GM23338 (cell line): ENCODE data around the gene BATF3. TPM values are rescaled to one million over a fixed set of nuclear protein-coding genes. Genes with fewer than 3 reads are reported as not detected.
"Not testable (repeated sequence)": the region's sequence is repeated elsewhere in the genome, so short reads cannot be mapped to it uniquely, and the experiment has no call there.

Experiments used
- ATAC-seq: fragments of 200-7000 bp; cut with Tn5 transposase; 3 replicates; pipeline ENCODE4 v1.9.1; 2020
- DNase-seq: peaks from one replicate; pipeline ENCODE4 v3.0.0-alpha.2; 2015; ENCODE audit warnings: low spot score
- H2AFZ ChIP-seq: fragments of 200-600 bp; sonication (generic); 2 replicates; pipeline ENCODE4 v1.8.0; 2016; ENCODE audit warnings: antibody characterized with exemption, mild to moderate bottlenecking, moderate library complexity
- H3F3A ChIP-seq: fragments of 200-600 bp; sonication (generic); replicated peaks from 2 replicates; pipeline ENCODE4 v1.8.0; 2017; ENCODE audit warnings: antibody characterized with exemption, mixed run types, low read depth
- H3K27ac ChIP-seq: fragments of 200-600 bp; sonication (generic); 2 replicates; pipeline ENCODE4 v1.6.1; 2016; ENCODE audit warnings: low read depth
- H3K27me3 ChIP-seq: fragments of 200-600 bp; sonication (generic); 2 replicates; pipeline ENCODE4 v1.8.0; 2016; ENCODE audit warnings: mild to moderate bottlenecking, mixed run types, moderate library complexity; ENCODE audit not compliant: insufficient read depth
- H3K36me3 ChIP-seq: fragments of 200-600 bp; sonication (generic); 2 replicates; pipeline ENCODE4 v1.8.0; 2016; ENCODE audit warnings: mild to moderate bottlenecking; ENCODE audit not compliant: insufficient read depth
- H3K4me1 ChIP-seq: fragments of 200-600 bp; sonication (generic); 2 replicates; pipeline ENCODE4 v1.8.0; 2016; ENCODE audit warnings: mild to moderate bottlenecking, moderate library complexity; ENCODE audit not compliant: insufficient read depth
- H3K4me2 ChIP-seq: fragments of 200-600 bp; sonication (generic); 2 replicates; pipeline ENCODE4 v1.7.1; 2017; ENCODE audit warnings: mixed run types
- H3K4me3 ChIP-seq: fragments of 200-600 bp; sonication (generic); 2 replicates; pipeline ENCODE4 v1.6.1; 2016; ENCODE audit warnings: mixed run types
- H3K79me2 ChIP-seq: fragments of 200-600 bp; sonication (generic); replicated peaks from 2 replicates; pipeline ENCODE4 v1.8.0; 2017; ENCODE audit warnings: mild to moderate bottlenecking; ENCODE audit not compliant: insufficient read depth
- H3K9me2 ChIP-seq: fragments of 200-600 bp; sonication (generic); 2 replicates; pipeline ENCODE4 v1.8.0; 2017; ENCODE audit not compliant: insufficient read depth
- H4K20me1 ChIP-seq: fragments of 200-600 bp; sonication (generic); replicated peaks from 2 replicates; pipeline ENCODE4 v1.8.0; 2017; ENCODE audit warnings: mild to moderate bottlenecking; ENCODE audit not compliant: insufficient read depth
- H3K27ac Mint-ChIP-seq: 2 replicates; pipeline ENCODE4 v1.8.0; 2020; ENCODE audit warnings: inconsistent platforms, mild to moderate bottlenecking, moderate library complexity, mixed read lengths
- H3K27me3 Mint-ChIP-seq: 3 replicates; pipeline ENCODE4 v1.8.0; 2022; ENCODE audit warnings: low read depth, mild to moderate bottlenecking, moderate library complexity, mixed read lengths, inconsistent platforms; ENCODE audit not compliant: insufficient read depth, poor library complexity
- H3K36me3 Mint-ChIP-seq: 3 replicates; pipeline ENCODE4 v1.8.0; 2021; ENCODE audit warnings: low read depth, mild to moderate bottlenecking, inconsistent platforms, moderate library complexity, mixed read lengths
- H3K4me1 Mint-ChIP-seq: 3 replicates; pipeline ENCODE4 v1.8.0; 2020; ENCODE audit warnings: mild to moderate bottlenecking, inconsistent platforms, mixed read lengths
- H3K4me3 Mint-ChIP-seq: 3 replicates; pipeline ENCODE4 v1.8.0; 2021; ENCODE audit warnings: moderate library complexity, mild to moderate bottlenecking, inconsistent platforms, mixed read lengths
- H3K9me3 Mint-ChIP-seq: 3 replicates; pipeline ENCODE4 v1.8.0; 2020; ENCODE audit warnings: moderate library complexity, mild to moderate bottlenecking, inconsistent platforms, mixed read lengths
- CREB1 ChIP-seq: fragments of 250-450 bp; sonication (Bioruptor Pico); IDR thresholded peaks from 2 replicates; pipeline ENCODE4 v1.5.0; 2020; ENCODE audit warnings: low read depth, mild to moderate bottlenecking, moderate library complexity
- ETS1 ChIP-seq: IDR thresholded peaks from 2 replicates; pipeline ENCODE4 v1.6.1; 2016; ENCODE audit warnings: antibody characterized with exemption
- EZH2 ChIP-seq: fragments of 200-600 bp; sonication (generic); IDR thresholded peaks from one replicate; pipeline ENCODE4 v1.8.0; 2017; ENCODE audit warnings: antibody characterized with exemption, mild to moderate bottlenecking, low read depth; ENCODE audit not compliant: unreplicated experiment
- EZH2phosphoT487 ChIP-seq: fragments of 200-600 bp; sonication (generic); IDR thresholded peaks from one replicate; pipeline ENCODE4 v1.8.1; 2018; ENCODE audit warnings: antibody characterized with exemption; ENCODE audit not compliant: unreplicated experiment
- POLR2AphosphoS5 ChIP-seq: IDR thresholded peaks from 2 replicates; pipeline ENCODE4 v1.6.1; 2016; ENCODE audit warnings: antibody characterized with exemption, low read depth
- STAT1 ChIP-seq: IDR thresholded peaks from one replicate; pipeline ENCODE4 v1.6.1; 2016; ENCODE audit warnings: antibody characterized with exemption; ENCODE audit not compliant: unreplicated experiment
- ZNF114 ChIP-seq: fragments of 250-450 bp; sonication (Bioruptor Pico); IDR thresholded peaks from 2 replicates; pipeline ENCODE4 v1.5.0; 2020; ENCODE audit warnings: mild to moderate bottlenecking, moderate library complexity
- ZNF331 ChIP-seq: fragments of 250-450 bp; sonication (Bioruptor Pico); IDR thresholded peaks from 2 replicates; pipeline ENCODE4 v1.5.0; 2020; ENCODE audit warnings: low read depth, mild to moderate bottlenecking, moderate library complexity
- polyA plus RNA-seq: library from polyadenylated mRNA; unstranded; fragments of >200 nt; fragmentation: Nextera tagmentation; extraction: Ambion mirVana; gene quantifications from 2 replicates; pipeline ENCODE4 v1.2.1, GENCODE V29; 2016
- total RNA-seq: library from RNA; depleted of rRNA; stranded (reverse); fragments of >200 nt; shearing (Covaris generic); gene quantifications from 2 replicates; pipeline ENCODE4 v1.2.3, GENCODE V29; 2014
- TF ChIP-seq, protein P1 (sequence below): IDR thresholded peaks from one replicate; pipeline ENCODE4 v1.6.1; 2018; ENCODE audit warnings: antibody characterized with exemption; ENCODE audit not compliant: unreplicated experiment

Gene BATF3
- total and polyA plus RNA-seq, 2 experiments from 2014 or later, result 3.6 to 7.8 TPM

GRCh38 chr1:212712451-212713303, 13.0 kb upstream of the BATF3 start (continued):
- TF ChIP-seq ZNF114 (CRISPR knock-in tag), result no peak
- no peak for TF ChIP-seq ZNF331
- TF ChIP-seq EZH2phosphoT487, result no peak
- TF ChIP-seq POLR2AphosphoS5, result no peak
- no peak for TF ChIP-seq STAT1

DNA sequence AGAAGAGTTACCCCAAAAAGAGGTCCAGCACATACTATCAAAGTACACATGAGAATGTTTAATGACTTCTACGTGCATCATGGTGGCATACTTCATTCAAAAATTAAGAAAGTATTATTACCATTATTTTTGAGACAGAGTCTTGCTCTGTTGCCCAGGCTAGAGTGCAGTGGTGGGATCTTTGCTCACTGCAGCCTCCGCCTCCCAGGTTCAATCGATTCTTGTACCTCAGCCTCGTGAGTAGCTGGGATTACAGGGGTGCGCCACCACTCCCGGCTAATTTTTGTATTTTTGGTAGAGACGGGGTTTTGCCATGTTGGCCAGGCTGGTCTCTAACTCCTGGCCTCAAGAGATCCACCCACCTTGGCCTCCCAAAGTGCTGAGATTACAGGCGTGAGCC, 12.3 kb upstream of the BATF3 start:
- H3K9me3 Mint-ChIP-seq, H3K27me3 Mint-ChIP-seq, H3K4me1 ChIP-seq, H3K27ac Mint-ChIP-seq, H3K36me3 Mint-ChIP-seq, H3K79me2 ChIP-seq, H3K4me1 Mint-ChIP-seq, H3K36me3 ChIP-seq, H3F3A ChIP-seq, H4K20me1 ChIP-seq, H3K27me3 ChIP-seq, ATAC-seq, H3K4me2 ChIP-seq, H3K4me3 Mint-ChIP-seq, DNase-seq, H3K9me2 ChIP-seq, H3K4me3 ChIP-seq, H3K27ac ChIP-seq, H2AFZ ChIP-seq: not testable (repeated sequence)

- Histone ChIP-seq H3K4me1 (no peaks in the 10 kb centered on the region), H4K20me1 (no peaks in the 10 kb centered on the region), H3K27ac (no peak overlapping the region), H2AFZ (peak overlapping the region; percentile 94), H3K79me2 (no peaks in the 10 kb centered on the region), H3K9me2 (no peaks in the 10 kb centered on the region), H3F3A (no peaks in the 10 kb centered on the region), H3K4me2 (no peak overlapping the region), H3K27me3 (no peaks in the 10 kb centered on the region), H3K36me3 (no peaks in the 10 kb centered on the region), H3K4me3 (no peak overlapping the region)
- peak; percentile 16 for DNase-seq
- peaks cover 5% of the 10 kb centered on the region for H3K4me1 Mint-ChIP-seq
- peak; percentile 44; the same call in 2 of the 3 replicates for ATAC-seq
- no peak overlapping the region for H3K27ac Mint-ChIP-seq
- H3K27me3 Mint-ChIP-seq, result no peaks in the 10 kb centered on the region
- H3K4me3 Mint-ChIP-seq, result no peak overlapping the region
- H3K36me3 Mint-ChIP-seq, result no peaks in the 10 kb centered on the region
- peaks cover 3% of the 10 kb centered on the region; the same call in 2 of the 3 replicates for H3K9me3 Mint-ChIP-seq
- TF ChIP-seq EZH2 (no peak), ZNF331 (no peak), CREB1 (CRISPR knock-in tag) (no peak), ETS1 (no peak)
- TF ChIP-seq, protein P1, sequence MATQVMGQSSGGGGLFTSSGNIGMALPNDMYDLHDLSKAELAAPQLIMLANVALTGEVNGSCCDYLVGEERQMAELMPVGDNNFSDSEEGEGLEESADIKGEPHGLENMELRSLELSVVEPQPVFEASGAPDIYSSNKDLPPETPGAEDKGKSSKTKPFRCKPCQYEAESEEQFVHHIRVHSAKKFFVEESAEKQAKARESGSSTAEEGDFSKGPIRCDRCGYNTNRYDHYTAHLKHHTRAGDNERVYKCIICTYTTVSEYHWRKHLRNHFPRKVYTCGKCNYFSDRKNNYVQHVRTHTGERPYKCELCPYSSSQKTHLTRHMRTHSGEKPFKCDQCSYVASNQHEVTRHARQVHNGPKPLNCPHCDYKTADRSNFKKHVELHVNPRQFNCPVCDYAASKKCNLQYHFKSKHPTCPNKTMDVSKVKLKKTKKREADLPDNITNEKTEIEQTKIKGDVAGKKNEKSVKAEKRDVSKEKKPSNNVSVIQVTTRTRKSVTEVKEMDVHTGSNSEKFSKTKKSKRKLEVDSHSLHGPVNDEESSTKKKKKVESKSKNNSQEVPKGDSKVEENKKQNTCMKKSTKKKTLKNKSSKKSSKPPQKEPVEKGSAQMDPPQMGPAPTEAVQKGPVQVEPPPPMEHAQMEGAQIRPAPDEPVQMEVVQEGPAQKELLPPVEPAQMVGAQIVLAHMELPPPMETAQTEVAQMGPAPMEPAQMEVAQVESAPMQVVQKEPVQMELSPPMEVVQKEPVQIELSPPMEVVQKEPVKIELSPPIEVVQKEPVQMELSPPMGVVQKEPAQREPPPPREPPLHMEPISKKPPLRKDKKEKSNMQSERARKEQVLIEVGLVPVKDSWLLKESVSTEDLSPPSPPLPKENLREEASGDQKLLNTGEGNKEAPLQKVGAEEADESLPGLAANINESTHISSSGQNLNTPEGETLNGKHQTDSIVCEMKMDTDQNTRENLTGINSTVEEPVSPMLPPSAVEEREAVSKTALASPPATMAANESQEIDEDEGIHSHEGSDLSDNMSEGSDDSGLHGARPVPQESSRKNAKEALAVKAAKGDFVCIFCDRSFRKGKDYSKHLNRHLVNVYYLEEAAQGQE, result no peak
Measured at GRCh38 chr1:212710566-212710965, 10.9 kb upstream of the BATF3 start.
